ENCODE results near the gene LGI4.
A peak's percentile ranks its signal among the peaks of the same experiment; 100 is the strongest.

The LGI4 gene

GRCh38 chr19:35171730-35172129, 36.9 kb upstream of the LGI4 start:
- Histone ChIP-seq H3K4me2 (ENCODE audit: insufficient read depth, low read length, poor library complexity, severe bottlenecking) (no peak overlapping the region), H3K14ac (ENCODE audit: low read length) (no peak overlapping the region), H2BK5ac (ENCODE audit: low read length) (no peak overlapping the region), H3K4me3 (ENCODE audit: low read length in 2 of 2) (no peak overlapping the region), H3K4ac (ENCODE audit: low read length) (no peak overlapping the region), H2BK120ac (ENCODE audit: low read depth, low read length) (no peak overlapping the region), H4K8ac (ENCODE audit: low read depth, low read length) (no peak overlapping the region), H2AFZ (ENCODE audit: low read length) (no peak overlapping the region), H3K9me3 (replicated peaks in 1 of 2; ENCODE audit: control insufficient read depth in 2 of 2, insufficient read depth in 1 of 2, low read depth in 1 of 2, low read length in 2 of 2) (peaks cover under 1 to 5% of the 10 kb centered on the region in 2 donors), H3K79me1 (ENCODE audit: low read depth, low read length) (no peaks in the 10 kb centered on the region), H3K27me3 (ENCODE audit: control insufficient read depth in 3 of 3, insufficient read depth in 3 of 3, low read depth in 1 of 3, low read length in 3 of 3) (no peaks in the 10 kb centered on the region), H4K91ac (ENCODE audit: low read depth, low read length, poor library complexity) (no peak overlapping the region), H3K23ac (ENCODE audit: low read depth, low read length, poor library complexity) (no peak overlapping the region), H3K18ac (ENCODE audit: low read length) (no peak overlapping the region), H2BK15ac (ENCODE audit: low read length) (no peak overlapping the region), H2BK12ac (ENCODE audit: low read length) (no peak overlapping the region), H3K27ac (replicated peaks; ENCODE audit: low read length) (no peak overlapping the region), H2AK5ac (ENCODE audit: low read depth, low read length) (no peak overlapping the region), H3K9ac (ENCODE audit: low read depth, low read length, poor library complexity) (no peak overlapping the region), H3K4me1 (ENCODE audit: control insufficient read depth in 2 of 2, insufficient read depth in 1 of 2, low read depth in 1 of 2, low read length in 2 of 2) (peaks cover 0 to 2% of the 10 kb centered on the region in 2 donors), H3K36me3 (replicated peaks in 1 of 2; ENCODE audit: control insufficient read depth in 2 of 2, insufficient read depth in 2 of 2, low read length in 2 of 2) (peaks cover 0 to under 1% of the 10 kb centered on the region in 2 donors)
- DNase-seq (ENCODE audit: low spot score) = no peak
- no CpG with 5 or more reads among the region's 3 CpGs for WGBS, 2 donors (ENCODE audit: extremely low coverage in 2 of 2, insufficient read length in 2 of 2, insufficient replicate concordance in 1 of 2)

GRCh38 chr19:35170359-35171061, 35.7 kb upstream of the LGI4 start:
- no CpG with 5 or more reads among the region's 7 CpGs for WGBS, 2 donors (ENCODE audit: extremely low coverage in 2 of 2, insufficient read length in 2 of 2, insufficient replicate concordance in 1 of 2)
- DNase-seq (ENCODE audit: low spot score) = no peak

DNA sequence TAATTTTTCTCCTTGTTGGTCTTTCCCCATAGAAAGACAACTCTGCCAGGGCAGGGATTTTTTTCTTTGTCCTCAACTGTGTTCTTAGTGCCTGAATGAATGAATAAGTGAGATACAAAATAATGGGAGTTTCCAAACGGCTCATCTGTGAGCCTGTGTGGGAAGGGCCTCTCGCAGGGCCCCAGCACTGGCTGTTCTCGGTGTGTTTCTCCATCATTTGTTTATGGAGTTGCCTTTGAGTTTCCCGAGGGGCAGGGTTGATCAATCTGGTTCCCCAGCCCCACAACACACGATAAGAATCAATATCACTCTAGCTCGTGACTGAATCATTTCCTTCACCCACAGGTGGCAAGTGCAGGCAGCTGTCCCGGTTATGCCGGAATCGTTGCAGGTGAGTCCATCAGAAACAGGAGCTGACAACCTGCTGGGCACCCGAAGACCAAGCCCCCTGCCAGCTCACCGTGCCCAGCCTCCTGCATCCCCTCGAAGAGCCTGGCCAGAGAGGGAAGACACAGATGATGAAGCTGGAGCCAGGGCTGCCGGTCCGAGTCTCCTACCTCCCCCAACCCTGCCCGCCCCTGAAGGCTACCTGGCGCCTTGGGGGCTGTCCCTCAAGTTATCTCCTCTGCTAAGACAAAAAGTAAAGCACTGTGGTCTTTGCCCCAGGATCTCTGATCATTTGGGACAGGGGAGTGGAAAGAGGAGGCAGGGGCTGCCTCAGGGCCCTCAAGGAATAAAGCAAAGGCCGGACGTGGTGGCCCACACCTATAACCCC, 34.5 kb upstream of the LGI4 start:
- Histone ChIP-seq H2BK12ac (ENCODE audit: low read length) (no peak overlapping the region), H3K9ac (ENCODE audit: low read depth, low read length, poor library complexity) (no peak overlapping the region), H3K4me3 (ENCODE audit: low read length in 2 of 2) (no peak overlapping the region), H3K14ac (ENCODE audit: low read length) (no peak overlapping the region), H4K91ac (ENCODE audit: low read depth, low read length, poor library complexity) (no peak overlapping the region), H2AFZ (ENCODE audit: low read length) (no peak overlapping the region), H3K27me3 (ENCODE audit: control insufficient read depth in 3 of 3, insufficient read depth in 3 of 3, low read depth in 1 of 3, low read length in 3 of 3) (no peaks in the 10 kb centered on the region), H3K4me1 (ENCODE audit: control insufficient read depth in 2 of 2, insufficient read depth in 1 of 2, low read depth in 1 of 2, low read length in 2 of 2) (peaks cover 0 to 5% of the 10 kb centered on the region in 2 donors), H2AK5ac (ENCODE audit: low read depth, low read length) (no peak overlapping the region), H2BK120ac (ENCODE audit: low read depth, low read length) (no peak overlapping the region), H3K79me1 (ENCODE audit: low read depth, low read length) (no peaks in the 10 kb centered on the region), H4K8ac (ENCODE audit: low read depth, low read length) (no peak overlapping the region), H3K27ac (replicated peaks; ENCODE audit: low read length) (no peak overlapping the region), H3K23ac (ENCODE audit: low read depth, low read length, poor library complexity) (no peak overlapping the region), H2BK5ac (ENCODE audit: low read length) (no peak overlapping the region), H3K4ac (ENCODE audit: low read length) (no peak overlapping the region), H2BK15ac (ENCODE audit: low read length) (no peak overlapping the region), H3K4me2 (ENCODE audit: insufficient read depth, low read length, poor library complexity, severe bottlenecking) (no peak overlapping the region), H3K18ac (ENCODE audit: low read length) (no peak overlapping the region), H3K36me3 (replicated peaks in 1 of 2; ENCODE audit: control insufficient read depth in 2 of 2, insufficient read depth in 2 of 2, low read length in 2 of 2) (peaks cover 0 to 3% of the 10 kb centered on the region in 2 donors), H3K9me3 (replicated peaks in 1 of 2; ENCODE audit: control insufficient read depth in 2 of 2, insufficient read depth in 1 of 2, low read depth in 1 of 2, low read length in 2 of 2) (peaks cover 4 to 19% of the 10 kb centered on the region in 2 donors)
- no CpG with 5 or more reads among the region's 18 CpGs for WGBS, 2 donors (ENCODE audit: extremely low coverage in 2 of 2, insufficient read length in 2 of 2, insufficient replicate concordance in 1 of 2)
- no peak for DNase-seq (ENCODE audit: low spot score)

More at GRCh38 chr19:35170359-35171061, 35.7 kb upstream of the LGI4 start:
- peaks cover 0 to 3% of the 10 kb centered on the region in 2 donors for H3K36me3 ChIP-seq (replicated peaks in 1 of 2; ENCODE audit: control insufficient read depth in 2 of 2, insufficient read depth in 2 of 2, low read length in 2 of 2)
- no peak overlapping the region for H3K4me3 ChIP-seq (ENCODE audit: low read length in 2 of 2)
- H2AK5ac ChIP-seq (ENCODE audit: low read depth, low read length) = peak overlapping the region; percentile 16
- H4K8ac ChIP-seq (ENCODE audit: low read depth, low read length) = no peak overlapping the region
- H3K9me3 ChIP-seq (replicated peaks in 1 of 2; ENCODE audit: control insufficient read depth in 2 of 2, insufficient read depth in 1 of 2, low read depth in 1 of 2, low read length in 2 of 2) = peaks cover 4 to 12% of the 10 kb centered on the region in 2 donors
- peak overlapping the region; percentile 8 for H3K23ac ChIP-seq (ENCODE audit: low read depth, low read length, poor library complexity)
- H4K91ac ChIP-seq (ENCODE audit: low read depth, low read length, poor library complexity) = no peak overlapping the region
- no peak overlapping the region for H3K4me2 ChIP-seq (ENCODE audit: insufficient read depth, low read length, poor library complexity, severe bottlenecking)
- H3K27me3 ChIP-seq (ENCODE audit: control insufficient read depth in 3 of 3, insufficient read depth in 3 of 3, low read depth in 1 of 3, low read length in 3 of 3) = no peaks in the 10 kb centered on the region
- no peak overlapping the region for H3K18ac ChIP-seq (ENCODE audit: low read length)
- no peak overlapping the region for H2BK12ac ChIP-seq (ENCODE audit: low read length)
- H3K27ac ChIP-seq (replicated peaks; ENCODE audit: low read length) = no peak overlapping the region
- H2BK15ac ChIP-seq (ENCODE audit: low read length) = no peak overlapping the region
- H2AFZ ChIP-seq (ENCODE audit: low read length) = no peak overlapping the region
- peak overlapping the region; percentile 18 for H2BK120ac ChIP-seq (ENCODE audit: low read depth, low read length)
- H2BK5ac ChIP-seq (ENCODE audit: low read length) = no peak overlapping the region
- H3K9ac ChIP-seq (ENCODE audit: low read depth, low read length, poor library complexity) = no peak overlapping the region
- peaks cover 0 to 5% of the 10 kb centered on the region in 2 donors for H3K4me1 ChIP-seq (ENCODE audit: control insufficient read depth in 2 of 2, insufficient read depth in 1 of 2, low read depth in 1 of 2, low read length in 2 of 2)
- H3K79me1 ChIP-seq (ENCODE audit: low read depth, low read length) = no peaks in the 10 kb centered on the region
- H3K4ac ChIP-seq (ENCODE audit: low read length) = no peak overlapping the region
- no peak overlapping the region for H3K14ac ChIP-seq (ENCODE audit: low read length)

- H2BK15ac ChIP-seq (ENCODE audit: low read length) = no peak overlapping the region
- H3K36me3 ChIP-seq (replicated peaks in 1 of 2; ENCODE audit: control insufficient read depth in 2 of 2, insufficient read depth in 2 of 2, low read length in 2 of 2) = peaks cover 0 to 3% of the 10 kb centered on the region in 2 donors
- no peaks in the 10 kb centered on the region for H3K27me3 ChIP-seq (ENCODE audit: control insufficient read depth in 3 of 3, insufficient read depth in 3 of 3, low read depth in 1 of 3, low read length in 3 of 3)
- no peak for DNase-seq (ENCODE audit: low spot score)
- peaks cover 0 to 5% of the 10 kb centered on the region in 2 donors for H3K4me1 ChIP-seq (ENCODE audit: control insufficient read depth in 2 of 2, insufficient read depth in 1 of 2, low read depth in 1 of 2, low read length in 2 of 2)
- H3K4me2 ChIP-seq (ENCODE audit: insufficient read depth, low read length, poor library complexity, severe bottlenecking) = no peak overlapping the region
- H2AFZ ChIP-seq (ENCODE audit: low read length) = no peak overlapping the region
- H3K14ac ChIP-seq (ENCODE audit: low read length) = no peak overlapping the region
- no peak overlapping the region for H4K91ac ChIP-seq (ENCODE audit: low read depth, low read length, poor library complexity)
- no peak overlapping the region for H3K18ac ChIP-seq (ENCODE audit: low read length)
- H3K27ac ChIP-seq (replicated peaks; ENCODE audit: low read length) = no peak overlapping the region
- no peak overlapping the region for H2BK5ac ChIP-seq (ENCODE audit: low read length)
- H3K23ac ChIP-seq (ENCODE audit: low read depth, low read length, poor library complexity) = no peak overlapping the region
- H3K4me3 ChIP-seq (ENCODE audit: low read length in 2 of 2) = no peak overlapping the region
- H3K79me1 ChIP-seq (ENCODE audit: low read depth, low read length) = no peaks in the 10 kb centered on the region
- H2BK120ac ChIP-seq (ENCODE audit: low read depth, low read length) = no peak overlapping the region
- no peak overlapping the region for H4K8ac ChIP-seq (ENCODE audit: low read depth, low read length)
- no peak overlapping the region for H2AK5ac ChIP-seq (ENCODE audit: low read depth, low read length)
- H3K9ac ChIP-seq (ENCODE audit: low read depth, low read length, poor library complexity) = no peak overlapping the region
- H3K9me3 ChIP-seq (replicated peaks in 1 of 2; ENCODE audit: control insufficient read depth in 2 of 2, insufficient read depth in 1 of 2, low read depth in 1 of 2, low read length in 2 of 2) = peaks cover 4 to 25% of the 10 kb centered on the region in 2 donors
- WGBS, 2 donors (ENCODE audit: extremely low coverage in 2 of 2, insufficient read length in 2 of 2, insufficient replicate concordance in 1 of 2) = no CpG with 5 or more reads among the region's 3 CpGs
- H2BK12ac ChIP-seq (ENCODE audit: low read length) = no peak overlapping the region
- no peak overlapping the region for H3K4ac ChIP-seq (ENCODE audit: low read length)
Measured at GRCh38 chr19:35168196-35168595, 33.3 kb upstream of the LGI4 start.
